ENCODE measurements around the gene TCP11.
"Not testable (repeated sequence)": the region's sequence is repeated elsewhere in the genome, so short reads cannot be mapped to it uniquely, and the experiment has no call there.

TCP11 gene

GRCh38 chr6:35138191-35138590 lies 2.9 kb downstream of the TCP11 start:
- not testable (repeated sequence) for ATAC-seq (replicated peaks; ENCODE audit: extremely low read depth, poor library complexity, severe bottlenecking); DNase-seq (ENCODE audit: low spot score in 2 of 2); H3K9me3 Mint-ChIP-seq; H3K36me3 Mint-ChIP-seq (ENCODE audit: insufficient read depth); H3K27ac Mint-ChIP-seq (ENCODE audit: low read depth); H3K4me3 Mint-ChIP-seq
- Mint-ChIP-seq H3K4me1 (peaks cover 12% of the 10 kb centered on the region), H3K27me3 (peaks cover 32% of the 10 kb centered on the region)

- Mint-ChIP-seq H3K4me1 (peaks cover 12% of the 10 kb centered on the region), H3K36me3 (ENCODE audit: insufficient read depth) (no peaks in the 10 kb centered on the region), H3K9me3 (no peaks in the 10 kb centered on the region), H3K27me3 (peaks cover 47% of the 10 kb centered on the region), H3K27ac (ENCODE audit: low read depth) (no peak overlapping the region), H3K4me3 (no peak overlapping the region)
- DNase-seq (ENCODE audit: low spot score in 2 of 2), result no peak
- no peak for ATAC-seq (replicated peaks; ENCODE audit: extremely low read depth, poor library complexity, severe bottlenecking)
Measured at GRCh38 chr6:35136185-35136584, 5.0 kb downstream of the TCP11 start.

GRCh38 chr6:35128496-35128895 lies 12.6 kb downstream of the TCP11 start:
- Mint-ChIP-seq H3K27me3 (peaks cover 16% of the 10 kb centered on the region), H3K27ac (ENCODE audit: low read depth) (no peak overlapping the region), H3K36me3 (ENCODE audit: insufficient read depth) (no peaks in the 10 kb centered on the region), H3K9me3 (no peaks in the 10 kb centered on the region), H3K4me3 (no peak overlapping the region), H3K4me1 (no peaks in the 10 kb centered on the region)
- no peak for ATAC-seq (replicated peaks; ENCODE audit: extremely low read depth, poor library complexity, severe bottlenecking)
- DNase-seq (ENCODE audit: low spot score in 2 of 2), result no peak

- H3K27me3 Mint-ChIP-seq, result peaks cover 16% of the 10 kb centered on the region
- DNase-seq (ENCODE audit: low spot score in 2 of 2) (no peak), ATAC-seq (replicated peaks; ENCODE audit: extremely low read depth, poor library complexity, severe bottlenecking) (no peak)
- no peaks in the 10 kb centered on the region for H3K4me1 Mint-ChIP-seq
- H3K4me3 Mint-ChIP-seq, result no peak overlapping the region
- no peaks in the 10 kb centered on the region for H3K36me3 Mint-ChIP-seq (ENCODE audit: insufficient read depth)
- H3K9me3 Mint-ChIP-seq, result no peaks in the 10 kb centered on the region
- no peak overlapping the region for H3K27ac Mint-ChIP-seq (ENCODE audit: low read depth)
Measured at GRCh38 chr6:35128042-35128441, 13.1 kb downstream of the TCP11 start.

GRCh38 chr6:35124356-35124755 lies 16.8 kb downstream of the TCP11 start:
- no peak overlapping the region for H3K4me3 Mint-ChIP-seq
- no peaks in the 10 kb centered on the region for H3K9me3 Mint-ChIP-seq
- H3K27me3 Mint-ChIP-seq, result peaks cover 13% of the 10 kb centered on the region
- DNase-seq (ENCODE audit: low spot score in 2 of 2) (no peak), ATAC-seq (replicated peaks; ENCODE audit: extremely low read depth, poor library complexity, severe bottlenecking) (no peak)
- H3K27ac Mint-ChIP-seq (ENCODE audit: low read depth), result no peak overlapping the region
- no peaks in the 10 kb centered on the region for H3K4me1 Mint-ChIP-seq
- H3K36me3 Mint-ChIP-seq (ENCODE audit: insufficient read depth), result no peaks in the 10 kb centered on the region

- no peaks in the 10 kb centered on the region for H3K4me1 Mint-ChIP-seq
- H3K36me3 Mint-ChIP-seq (ENCODE audit: insufficient read depth), result no peaks in the 10 kb centered on the region
Measured at GRCh38 chr6:35120746-35121145, 20.4 kb downstream of the TCP11 start.

GRCh38 chr6:35108309-35108885 lies 32.7 kb downstream of the TCP11 start:
- ATAC-seq (replicated peaks; ENCODE audit: extremely low read depth, poor library complexity, severe bottlenecking), result no peak

More at GRCh38 chr6:35120746-35121145, 20.4 kb downstream of the TCP11 start:
- DNase-seq (ENCODE audit: low spot score in 2 of 2) (no peak), ATAC-seq (replicated peaks; ENCODE audit: extremely low read depth, poor library complexity, severe bottlenecking) (no peak)
- Mint-ChIP-seq H3K9me3 (no peaks in the 10 kb centered on the region), H3K4me3 (no peak overlapping the region), H3K27ac (ENCODE audit: low read depth) (no peak overlapping the region), H3K27me3 (peaks cover 13% of the 10 kb centered on the region)

GRCh38 chr6:35107761-35108160 lies 33.4 kb downstream of the TCP11 start:
- not testable (repeated sequence) for H3K9me3 Mint-ChIP-seq; ATAC-seq (replicated peaks; ENCODE audit: extremely low read depth, poor library complexity, severe bottlenecking); H3K36me3 Mint-ChIP-seq (ENCODE audit: insufficient read depth); H3K4me1 Mint-ChIP-seq; H3K4me3 Mint-ChIP-seq; H3K27ac Mint-ChIP-seq (ENCODE audit: low read depth); DNase-seq (ENCODE audit: low spot score in 2 of 2)
- H3K27me3 Mint-ChIP-seq, result peaks cover 43% of the 10 kb centered on the region

More at GRCh38 chr6:35108309-35108885, 32.7 kb downstream of the TCP11 start:
- H3K9me3 Mint-ChIP-seq, result no peaks in the 10 kb centered on the region
- no peak for DNase-seq (ENCODE audit: low spot score in 2 of 2)
- H3K27ac Mint-ChIP-seq (ENCODE audit: low read depth), result no peak overlapping the region
- no peaks in the 10 kb centered on the region for H3K4me1 Mint-ChIP-seq
- no peaks in the 10 kb centered on the region for H3K36me3 Mint-ChIP-seq (ENCODE audit: insufficient read depth)
- peaks cover 43% of the 10 kb centered on the region for H3K27me3 Mint-ChIP-seq
- no peak overlapping the region for H3K4me3 Mint-ChIP-seq

GRCh38 chr6:35107208-35107607 lies 33.9 kb downstream of the TCP11 start:
- H3K27ac Mint-ChIP-seq (ENCODE audit: low read depth); H3K9me3 Mint-ChIP-seq; H3K4me1 Mint-ChIP-seq; H3K4me3 Mint-ChIP-seq; H3K36me3 Mint-ChIP-seq (ENCODE audit: insufficient read depth); ATAC-seq (replicated peaks; ENCODE audit: extremely low read depth, poor library complexity, severe bottlenecking); DNase-seq (ENCODE audit: low spot score in 2 of 2): not testable (repeated sequence)
- peaks cover 43% of the 10 kb centered on the region for H3K27me3 Mint-ChIP-seq

- H3K4me1 Mint-ChIP-seq; H3K9me3 Mint-ChIP-seq; H3K27ac Mint-ChIP-seq (ENCODE audit: low read depth); H3K36me3 Mint-ChIP-seq (ENCODE audit: insufficient read depth); H3K4me3 Mint-ChIP-seq; DNase-seq (ENCODE audit: low spot score in 2 of 2); ATAC-seq (replicated peaks; ENCODE audit: extremely low read depth, poor library complexity, severe bottlenecking): not testable (repeated sequence)
- peaks cover 43% of the 10 kb centered on the region for H3K27me3 Mint-ChIP-seq
Measured at GRCh38 chr6:35106061-35106460, 35.1 kb downstream of the TCP11 start.

GRCh38 chr6:35105078-35105477 lies 36.1 kb downstream of the TCP11 start:
- no peak for DNase-seq (ENCODE audit: low spot score in 2 of 2)
- no peaks in the 10 kb centered on the region for H3K9me3 Mint-ChIP-seq
- H3K27me3 Mint-ChIP-seq, result peaks cover 43% of the 10 kb centered on the region
- H3K4me1 Mint-ChIP-seq, result no peaks in the 10 kb centered on the region
- no peak overlapping the region for H3K27ac Mint-ChIP-seq (ENCODE audit: low read depth)
- H3K4me3 Mint-ChIP-seq, result no peak overlapping the region
- no peaks in the 10 kb centered on the region for H3K36me3 Mint-ChIP-seq (ENCODE audit: insufficient read depth)
- no peak for ATAC-seq (replicated peaks; ENCODE audit: extremely low read depth, poor library complexity, severe bottlenecking)

GRCh38 chr6:35099116-35099515 lies 42.0 kb downstream of the TCP11 start:
- no peak for ATAC-seq (replicated peaks; ENCODE audit: extremely low read depth, poor library complexity, severe bottlenecking)
- H3K27ac Mint-ChIP-seq (ENCODE audit: low read depth), result no peak overlapping the region
- H3K9me3 Mint-ChIP-seq, result no peaks in the 10 kb centered on the region
- no peaks in the 10 kb centered on the region for H3K4me1 Mint-ChIP-seq
- H3K4me3 Mint-ChIP-seq, result no peak overlapping the region
- peaks cover 1% of the 10 kb centered on the region for H3K27me3 Mint-ChIP-seq
- no peaks in the 10 kb centered on the region for H3K36me3 Mint-ChIP-seq (ENCODE audit: insufficient read depth)
- DNase-seq (ENCODE audit: low spot score in 2 of 2), result no peak

GRCh38 chr6:35096129-35096862 lies 44.8 kb downstream of the TCP11 start:
- DNase-seq (ENCODE audit: low spot score in 2 of 2) (no peak), ATAC-seq (replicated peaks; ENCODE audit: extremely low read depth, poor library complexity, severe bottlenecking) (no peak)
- no peaks in the 10 kb centered on the region for H3K9me3 Mint-ChIP-seq
- H3K27me3 Mint-ChIP-seq, result no peaks in the 10 kb centered on the region
- peaks cover 2% of the 10 kb centered on the region for H3K36me3 Mint-ChIP-seq (ENCODE audit: insufficient read depth)
- no peaks in the 10 kb centered on the region for H3K4me1 Mint-ChIP-seq
- no peak overlapping the region for H3K27ac Mint-ChIP-seq (ENCODE audit: low read depth)
- H3K4me3 Mint-ChIP-seq, result no peak overlapping the region
